NCI-H2029 treated with DMSO at 0.1 percent for 48 hours (cell line): ENCODE measurements around the gene TBX2.

Experiments used
- DNase-seq: peaks from one replicate; lab custom pipeline; 2025; lab: John Stamatoyannopoulos, UW

TBX2 gene

DNA sequence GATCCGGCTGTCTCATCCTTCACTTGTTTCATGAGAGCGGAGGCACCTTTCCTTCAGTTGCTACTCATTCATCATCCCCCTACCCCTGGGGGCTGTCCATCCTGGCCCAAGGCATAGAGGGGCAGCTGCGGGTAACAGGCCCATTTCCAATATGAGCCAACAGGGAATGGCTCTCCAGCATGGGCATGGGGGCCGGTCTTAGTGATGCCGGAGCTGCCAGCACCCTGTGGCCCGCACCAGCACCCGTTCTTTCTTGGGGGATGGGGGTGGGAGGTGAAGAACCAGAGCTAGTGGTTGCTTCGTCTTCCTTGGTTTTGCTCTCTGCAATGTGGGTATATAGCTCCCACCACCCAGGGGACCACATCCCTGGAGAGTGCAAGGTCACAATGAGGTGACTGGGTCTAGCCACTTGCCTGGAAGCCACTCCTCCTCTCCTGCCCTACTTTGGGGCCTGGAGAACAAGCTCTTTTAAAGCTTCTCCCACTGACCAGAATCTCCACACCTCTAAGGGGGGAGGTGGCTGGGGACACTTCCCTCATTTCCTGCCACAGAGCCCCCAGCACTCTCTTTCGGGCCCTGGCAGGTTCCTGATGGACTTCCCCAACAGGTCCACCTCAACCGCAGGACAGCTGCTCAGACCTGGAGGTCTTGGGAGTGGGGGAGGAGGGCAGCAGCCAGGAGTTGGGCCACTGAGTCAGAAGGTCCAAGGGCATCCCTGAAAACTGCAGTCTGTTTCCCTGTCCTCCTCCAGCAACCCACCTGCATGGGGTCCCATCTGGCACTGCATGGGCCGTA, 11.9 kb upstream of the TBX2 start:
- no peak for DNase-seq

GRCh38 chr17:61388561-61389356, 10.9 kb upstream of the TBX2 start:
- no peak for DNase-seq

DNA sequence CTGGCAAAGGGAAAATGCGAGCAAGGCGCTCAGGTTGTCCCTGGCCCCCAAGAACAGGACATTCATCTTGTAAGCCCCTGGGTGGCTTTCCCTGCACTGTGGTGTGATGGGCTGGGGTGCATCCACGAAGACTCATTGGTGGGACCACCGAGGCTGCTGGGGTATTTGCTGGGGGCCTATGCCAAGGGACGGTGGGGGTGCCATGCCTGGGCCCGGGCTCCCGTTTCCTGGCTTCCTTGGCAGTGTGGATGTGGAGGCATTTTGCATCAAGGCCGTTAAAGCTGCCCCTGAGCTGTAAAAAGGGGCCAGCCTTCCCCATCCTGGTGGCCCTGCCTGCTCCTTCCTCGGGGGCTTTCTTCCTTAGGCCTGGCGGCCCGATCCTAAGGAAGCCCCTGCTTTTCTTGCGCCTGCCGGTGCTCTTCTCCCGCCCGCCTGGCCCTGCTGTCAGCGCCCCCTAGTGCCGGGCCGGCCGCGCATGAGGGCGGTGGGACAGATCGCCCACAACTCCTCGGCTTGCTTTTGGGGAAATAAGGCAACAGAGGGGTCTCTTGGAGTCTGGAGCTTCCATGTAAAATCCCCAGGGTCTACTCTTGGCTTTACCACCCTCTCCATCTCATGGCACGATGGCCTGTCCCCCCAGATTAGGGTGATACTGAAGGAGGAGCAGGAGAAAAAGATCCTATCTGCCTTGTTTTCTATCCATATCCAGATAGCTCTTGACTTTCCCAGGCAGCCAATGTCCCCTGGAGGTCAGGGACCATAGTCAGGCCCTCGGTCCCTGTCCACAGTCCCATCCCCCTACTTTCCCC, 9.8 kb upstream of the TBX2 start:
- DNase-seq = no peak

DNA sequence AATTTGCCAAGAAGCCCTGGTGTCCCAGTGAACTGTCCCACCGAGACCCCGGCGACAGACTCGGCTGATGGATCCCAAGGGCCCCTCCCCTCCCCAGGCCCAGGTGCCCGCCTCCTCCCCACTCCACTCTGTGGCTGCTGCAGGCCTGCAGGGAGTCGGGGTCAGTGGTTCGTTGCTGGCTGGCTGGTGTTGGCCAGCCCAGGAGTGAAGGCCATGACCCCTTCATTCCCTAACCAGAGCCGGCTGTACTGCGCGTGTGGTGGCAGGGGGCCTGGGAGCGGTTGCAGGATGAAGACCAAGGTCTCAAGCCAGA, 9.2 kb upstream of the TBX2 start:
- DNase-seq = no peak

DNA sequence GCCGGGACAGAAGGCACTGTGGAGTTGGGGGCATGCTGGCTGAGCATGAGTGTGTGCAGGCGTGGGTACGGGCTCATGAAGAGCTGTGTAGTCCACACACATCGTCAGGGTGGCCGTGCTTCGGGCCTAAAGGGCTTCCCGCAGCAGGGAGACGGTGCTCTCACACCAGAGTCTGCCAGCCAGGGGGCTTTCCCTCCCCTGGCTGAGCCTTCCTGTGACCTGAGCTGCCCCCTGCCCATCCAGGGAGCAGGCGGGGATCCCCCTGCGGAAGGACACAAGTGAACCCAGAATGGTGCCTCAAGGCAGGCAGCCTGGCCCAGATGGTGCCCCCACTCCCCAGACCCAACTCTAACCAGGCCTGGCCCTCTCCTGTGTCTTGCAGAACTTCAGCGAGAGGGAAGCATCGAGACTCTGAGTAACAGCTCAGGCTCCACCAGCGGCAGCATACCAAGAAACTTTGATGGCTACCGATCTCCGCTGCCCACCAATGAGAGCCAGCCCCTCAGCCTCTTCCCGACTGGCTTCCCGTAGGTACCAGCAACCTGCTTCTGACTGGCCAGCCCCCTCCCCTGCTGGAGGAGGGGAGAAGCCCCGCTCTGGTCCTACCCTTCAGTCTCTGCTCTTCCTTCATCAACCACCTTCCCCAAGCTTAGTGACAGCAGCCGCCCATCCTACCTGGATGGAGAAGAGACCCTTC, 7.9 kb upstream of the TBX2 start:
- no peak for DNase-seq

- DNase-seq = no peak
These were observed 7.0 kb upstream of the TBX2 start for GRCh38 chr17:61392679-61393078.

DNA sequence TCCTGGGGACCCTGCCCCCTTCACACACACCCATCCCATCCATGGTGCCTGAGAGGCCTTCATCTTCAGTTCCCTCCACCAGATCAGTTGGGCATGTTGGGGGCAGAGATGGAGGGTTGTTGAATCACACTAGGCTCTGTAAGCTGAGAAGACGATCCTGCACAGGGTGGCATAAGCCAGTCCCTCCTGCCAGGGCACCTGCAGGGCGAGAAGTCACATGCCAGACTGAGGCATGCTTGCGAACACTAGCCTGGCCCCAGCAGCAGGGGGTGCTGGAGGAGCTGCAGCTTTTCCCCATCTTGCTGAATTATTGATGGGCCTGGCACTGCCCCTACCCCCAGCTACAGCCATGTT, 6.1 kb upstream of the TBX2 start:
- no peak for DNase-seq

DNA sequence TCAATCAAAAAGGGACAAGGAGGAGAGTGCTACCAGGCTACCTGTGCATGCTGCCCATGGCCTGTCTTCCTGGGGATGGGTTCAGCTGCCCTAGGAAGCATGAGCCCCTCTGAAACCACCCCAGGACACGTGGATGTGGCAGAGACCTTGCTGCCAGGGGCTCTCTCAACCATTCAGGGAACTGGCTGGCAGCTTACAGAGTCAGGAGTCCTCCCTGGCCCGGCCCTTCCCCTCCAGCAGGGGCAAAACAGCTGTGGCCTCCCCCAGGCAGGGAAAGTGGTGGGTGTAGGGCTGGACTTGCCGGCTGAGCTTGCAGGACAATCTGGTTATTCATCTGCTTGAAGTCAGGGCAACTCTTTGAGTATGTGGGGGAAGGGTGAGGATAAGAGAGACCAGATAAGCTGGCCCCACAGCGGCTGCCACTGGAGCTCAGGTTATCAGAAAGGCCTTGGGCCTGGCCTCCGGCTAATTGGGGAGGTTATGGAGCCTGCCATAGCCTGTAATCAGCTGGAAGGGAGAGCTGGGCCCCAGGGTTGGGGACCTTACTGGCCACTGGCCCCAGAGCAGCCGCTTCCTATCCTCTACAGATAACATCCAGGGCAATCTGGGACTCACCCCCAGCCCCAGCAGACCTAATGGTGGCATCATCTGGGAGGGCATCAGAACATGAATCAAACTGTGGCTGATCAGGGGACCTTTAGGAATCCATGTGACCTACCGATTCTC, 5.6 kb upstream of the TBX2 start:
- DNase-seq = no peak

- DNase-seq = no peak
These were observed 4.8 kb upstream of the TBX2 start for GRCh38 chr17:61394630-61395408.

DNA sequence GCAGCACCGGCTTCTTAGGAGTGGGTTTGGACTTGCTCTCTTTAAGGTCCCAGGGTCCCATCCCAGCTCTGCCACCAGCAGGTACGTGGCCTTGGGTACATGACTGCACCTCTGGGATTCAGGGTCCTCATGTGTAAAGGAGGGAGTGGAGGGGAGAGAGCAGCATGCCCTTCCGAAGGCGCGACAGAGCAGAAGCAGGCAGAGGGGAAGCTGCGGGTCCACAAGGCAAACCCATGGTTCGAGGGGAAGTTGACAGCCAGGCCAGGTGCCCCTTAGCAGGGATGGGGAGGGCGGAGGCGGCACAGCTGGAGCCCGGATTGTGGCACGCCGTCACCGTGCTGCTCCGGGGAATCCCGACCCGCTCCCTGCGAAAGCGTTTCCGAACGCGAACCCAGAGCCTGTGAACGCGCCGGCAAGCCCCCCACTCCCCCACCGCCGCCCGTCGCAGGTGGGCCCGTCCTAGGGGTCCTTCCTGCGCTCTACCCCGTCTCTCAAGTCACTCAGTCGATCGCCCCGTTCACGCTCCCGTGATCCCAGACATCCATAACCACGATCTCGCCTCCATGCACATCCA, 4.1 kb upstream of the TBX2 start:
- no peak for DNase-seq

GRCh38 chr17:61395983-61396585, 3.6 kb upstream of the TBX2 start:
- DNase-seq = no peak

DNA sequence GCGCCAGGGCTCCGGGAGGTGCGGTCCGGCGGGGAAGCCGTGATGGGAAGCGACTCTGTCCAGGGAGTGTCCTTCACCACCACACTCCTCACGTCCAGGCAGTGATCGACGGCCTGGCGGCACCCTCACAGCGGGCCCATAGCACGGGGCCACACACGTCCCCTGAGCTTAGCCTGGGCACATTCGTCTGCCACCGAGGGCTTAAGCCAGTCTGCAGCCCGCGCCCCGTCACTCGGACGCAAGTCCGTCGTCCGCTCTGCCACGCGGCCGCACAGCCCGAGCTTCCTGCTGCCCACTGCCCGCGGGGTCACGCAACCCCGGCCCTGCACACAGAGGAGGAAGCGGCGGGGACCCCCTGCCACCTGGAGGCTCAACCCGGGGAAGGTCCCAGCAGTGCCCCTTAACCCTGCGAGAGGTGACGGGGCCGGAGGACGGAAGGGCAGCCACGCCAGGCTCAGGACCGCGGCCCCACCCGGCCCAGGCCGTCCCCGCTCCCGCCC, 3.0 kb upstream of the TBX2 start:
- DNase-seq = no peak

GRCh38 chr17:61397086-61397842, 2.4 kb upstream of the TBX2 start:
- DNase-seq = no peak

DNA sequence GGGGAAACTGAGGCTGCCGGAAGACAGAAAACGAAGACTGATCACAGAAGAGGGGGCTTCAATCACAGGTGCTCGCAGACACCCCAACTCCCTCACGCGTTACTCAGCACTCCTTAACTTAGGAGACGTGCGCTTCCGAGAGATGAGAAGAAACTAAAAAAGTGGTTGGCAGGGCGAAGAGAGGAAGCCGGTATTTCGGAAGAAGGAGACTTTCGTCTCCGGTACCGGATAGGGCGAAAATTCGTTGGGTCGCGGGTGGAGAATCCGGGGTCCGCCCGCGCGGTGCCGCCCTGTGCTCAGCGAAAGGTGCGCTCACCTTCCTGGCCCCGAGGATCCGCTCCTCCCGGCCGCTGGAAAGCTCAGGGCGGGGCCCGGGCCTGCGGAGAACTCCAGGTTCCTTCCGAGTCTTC, 917 bp upstream of the TBX2 start:
- no peak for DNase-seq

DNA sequence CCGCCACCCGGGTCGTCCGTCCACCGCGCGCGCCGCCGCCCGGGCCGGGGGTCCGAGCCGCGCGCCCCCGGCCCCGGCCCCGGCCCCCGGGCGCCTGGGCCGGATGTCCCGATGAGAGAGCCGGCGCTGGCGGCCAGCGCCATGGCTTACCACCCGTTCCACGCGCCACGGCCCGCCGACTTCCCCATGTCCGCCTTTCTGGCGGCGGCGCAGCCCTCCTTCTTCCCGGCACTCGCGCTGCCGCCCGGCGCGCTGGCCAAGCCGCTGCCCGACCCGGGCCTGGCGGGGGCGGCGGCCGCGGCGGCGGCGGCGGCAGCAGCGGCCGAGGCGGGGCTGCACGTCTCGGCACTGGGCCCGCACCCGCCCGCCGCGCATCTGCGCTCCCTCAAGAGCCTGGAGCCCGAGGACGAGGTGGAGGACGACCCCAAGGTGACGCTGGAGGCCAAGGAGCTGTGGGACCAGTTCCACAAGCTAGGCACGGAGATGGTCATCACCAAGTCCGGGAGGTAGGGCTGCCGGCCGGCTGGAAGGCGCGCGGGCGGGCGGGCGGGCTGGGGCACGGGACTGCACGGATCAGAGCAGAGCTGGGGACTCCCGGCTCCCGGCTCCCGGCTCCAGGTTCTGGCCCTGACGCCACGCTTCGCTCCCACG, 548 bp downstream of the TBX2 start:
- no peak for DNase-seq

- DNase-seq = no peak
These were observed 1.2 kb downstream of the TBX2 start for GRCh38 chr17:61400717-61401388.

DNA sequence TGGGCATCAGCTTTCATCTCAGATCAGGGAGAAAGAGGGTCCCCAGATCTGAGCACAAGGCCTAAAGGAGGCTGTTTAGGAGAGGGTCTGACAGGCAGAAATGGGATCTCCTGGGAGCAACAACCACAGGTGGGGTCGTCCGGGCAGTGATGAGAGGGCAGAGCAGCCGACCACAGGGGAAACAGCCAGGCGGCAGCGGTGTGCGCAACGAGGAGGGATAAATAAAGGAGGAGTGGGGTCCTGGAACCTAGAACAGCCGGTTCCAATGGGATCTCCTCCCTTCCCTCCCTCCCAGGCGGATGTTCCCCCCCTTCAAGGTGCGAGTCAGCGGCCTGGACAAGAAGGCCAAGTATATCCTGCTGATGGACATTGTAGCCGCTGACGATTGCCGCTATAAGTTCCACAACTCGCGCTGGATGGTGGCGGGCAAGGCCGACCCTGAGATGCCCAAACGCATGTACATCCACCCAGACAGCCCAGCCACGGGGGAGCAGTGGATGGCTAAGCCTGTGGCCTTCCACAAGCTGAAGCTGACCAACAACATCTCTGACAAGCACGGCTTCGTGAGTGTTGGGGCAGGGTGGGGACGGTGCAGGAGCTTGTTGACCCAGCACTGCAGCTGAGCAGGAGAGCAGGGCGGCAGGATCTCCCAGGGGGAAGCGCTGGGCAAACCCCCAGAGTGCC, 1.9 kb downstream of the TBX2 start:
- no peak for DNase-seq
